ACC112 (cell line): ENCODE results near the gene NOL11.
"Not testable (repeated sequence)": the region's sequence is repeated elsewhere in the genome, so short reads cannot be mapped to it uniquely, and the experiment has no call there.

ENCODE experiments used
- H2AFZ ChIP-seq: fragments of 200-600 bp; sonication (generic); one replicate; pipeline ENCODE4 v1.6.0; 2017; ENCODE audit warnings: antibody characterized with exemption, low read length; ENCODE audit not compliant: unreplicated experiment
- H3K27ac ChIP-seq: fragments of 200-600 bp; sonication (generic); 2 replicates; pipeline ENCODE4 v1.5.1; 2014; ENCODE audit warnings: low read depth, mild to moderate bottlenecking, antibody characterized with exemption, low read length, moderate library complexity
- H3K27me3 ChIP-seq: fragments of 200-600 bp; sonication (generic); 2 replicates; pipeline ENCODE4 v1.6.1; 2014; ENCODE audit warnings: mild to moderate bottlenecking, antibody characterized with exemption, low read length, moderate library complexity, mixed read lengths; ENCODE audit not compliant: insufficient read depth
- H3K36me3 ChIP-seq: fragments of 200-600 bp; sonication (generic); 2 replicates; pipeline ENCODE4 v1.6.1; 2016; ENCODE audit warnings: mild to moderate bottlenecking, antibody characterized with exemption, low read length, moderate library complexity, mixed read lengths; ENCODE audit not compliant: insufficient read depth
- H3K4me1 ChIP-seq: fragments of 200-600 bp; sonication (generic); one replicate; pipeline ENCODE4 v1.6.1; 2016; ENCODE audit warnings: low read length, mixed read lengths; ENCODE audit not compliant: insufficient read depth, unreplicated experiment, control insufficient read depth
- H3K4me3 ChIP-seq: fragments of 200-600 bp; sonication (generic); 2 replicates; pipeline ENCODE4 v1.5.1; 2014; ENCODE audit warnings: mild to moderate bottlenecking, low read depth, low read length
- H3K79me2 ChIP-seq: fragments of 200-600 bp; sonication (generic); one replicate; pipeline ENCODE4 v1.6.0; 2016; ENCODE audit warnings: low read length; ENCODE audit not compliant: control insufficient read depth, unreplicated experiment, insufficient read depth

NOL11 gene

DNA sequence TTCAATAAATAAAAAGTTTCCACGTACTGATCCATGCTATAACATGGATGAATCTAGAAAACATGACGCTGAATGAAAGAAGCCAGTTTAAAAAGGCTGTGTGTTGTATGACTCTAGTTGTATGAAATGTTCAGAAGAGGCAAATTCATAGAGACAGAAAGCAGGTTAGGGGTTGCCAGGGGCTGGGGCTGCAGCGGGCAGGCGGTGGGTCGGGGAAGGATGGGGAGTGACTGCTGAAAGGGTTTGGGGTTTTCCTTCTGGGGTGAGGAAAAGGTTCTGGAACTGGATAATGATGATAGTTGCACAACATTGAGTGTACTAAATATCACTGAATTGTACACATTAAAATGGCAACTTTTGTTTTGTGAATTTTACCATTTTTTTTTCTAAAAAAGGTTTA lies 36.3 kb downstream of the NOL11 start:
- Histone ChIP-seq H3K79me2 (no peaks in the 10 kb centered on the region), H3K27ac (no peak overlapping the region), H3K27me3 (no peaks in the 10 kb centered on the region), H3K36me3 (peaks cover 14% of the 10 kb centered on the region), H3K4me3 (no peak overlapping the region), H2AFZ (no peak overlapping the region), H3K4me1 (peaks cover 4% of the 10 kb centered on the region)

DNA sequence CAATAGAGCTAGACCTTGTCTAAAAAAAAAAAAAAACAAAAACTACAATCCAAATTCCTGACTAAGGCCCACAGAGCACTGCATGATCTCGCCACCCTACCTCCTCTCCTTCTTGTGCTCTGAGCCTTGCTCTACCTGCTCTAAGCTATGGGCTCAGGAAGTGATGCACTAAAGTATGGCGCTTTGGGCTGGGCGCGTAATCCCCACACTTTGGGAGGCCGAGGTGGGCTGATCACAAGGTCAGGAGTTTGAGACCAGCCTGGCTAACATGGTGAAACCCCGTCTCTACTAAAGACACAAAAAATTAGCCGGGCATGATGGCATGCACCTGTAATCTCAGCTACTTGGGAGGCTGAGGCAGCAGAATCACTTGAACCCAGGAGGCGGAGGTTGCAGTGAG lies 37.0 kb downstream of the NOL11 start:
- H3K27ac ChIP-seq, H3K27me3 ChIP-seq, H2AFZ ChIP-seq, H3K4me3 ChIP-seq, H3K4me1 ChIP-seq, H3K79me2 ChIP-seq: not testable (repeated sequence)
- peaks cover 13% of the 10 kb centered on the region for H3K36me3 ChIP-seq

DNA sequence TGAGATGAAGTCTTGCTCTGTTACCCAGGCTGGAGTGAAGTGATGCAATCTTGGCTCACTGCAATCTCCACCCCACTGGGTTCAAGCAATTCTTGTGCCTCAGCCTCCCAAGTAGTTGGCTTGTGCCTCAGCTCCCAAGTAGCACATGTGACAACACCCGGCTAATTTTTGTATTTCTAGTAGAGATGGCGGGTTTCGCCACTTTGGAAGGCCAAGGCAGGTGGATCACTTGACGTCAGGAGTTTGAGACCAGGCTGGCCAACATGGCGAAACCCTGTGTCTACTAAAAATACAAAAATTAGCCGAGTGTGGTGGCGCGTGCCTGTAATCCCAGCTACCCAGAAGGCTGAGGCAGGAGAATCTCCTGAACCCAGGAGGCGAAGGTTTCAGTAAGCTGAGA lies 39.0 kb downstream of the NOL11 start:
- H3K36me3 ChIP-seq, H3K27ac ChIP-seq, H3K4me3 ChIP-seq, H3K79me2 ChIP-seq, H2AFZ ChIP-seq, H3K27me3 ChIP-seq: not testable (repeated sequence)
- H3K4me1 ChIP-seq: peaks cover 15% of the 10 kb centered on the region

DNA sequence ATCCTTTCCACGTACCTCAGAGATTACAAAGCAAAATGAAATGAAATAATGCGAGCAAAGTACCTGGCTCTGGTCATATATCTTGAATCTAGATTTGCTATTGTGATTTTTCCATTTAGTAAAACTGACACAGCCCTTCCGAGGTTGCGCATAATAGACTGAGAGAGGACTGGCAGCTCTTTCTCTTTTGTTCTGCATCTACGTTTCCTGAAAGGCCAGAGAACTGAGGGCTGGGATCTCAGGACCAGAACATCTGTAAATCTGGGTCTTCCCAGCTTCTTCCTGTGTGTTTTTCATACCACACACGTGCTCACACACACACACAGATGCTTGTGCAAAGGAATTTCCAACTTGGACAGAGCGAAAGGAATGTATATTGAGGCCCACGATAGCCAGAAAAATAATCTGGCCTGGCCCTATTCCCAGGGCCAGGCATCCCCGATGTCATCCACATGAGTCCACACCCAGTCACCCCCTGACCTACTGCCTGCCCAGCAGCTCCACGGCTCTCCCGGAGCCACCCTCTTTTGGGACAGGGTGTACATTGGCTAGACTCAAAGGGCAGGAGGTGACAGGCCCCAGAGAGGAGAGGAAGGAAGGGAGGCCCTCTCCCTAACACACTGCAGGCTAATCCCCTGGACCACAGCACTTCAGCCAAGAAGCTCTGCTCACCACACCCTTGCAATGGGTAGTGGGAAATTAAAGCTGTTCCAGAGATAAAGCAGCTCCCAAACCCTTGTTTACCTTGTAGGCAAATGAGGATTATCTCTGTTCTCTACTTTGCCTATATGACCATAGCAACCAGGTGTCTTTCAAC lies 41.8 kb downstream of the NOL11 start:
- Histone ChIP-seq H3K27ac (peak overlapping the region; percentile 41; the same call in 1 of the 2 replicates), H2AFZ (peak overlapping the region; percentile 73)

DNA sequence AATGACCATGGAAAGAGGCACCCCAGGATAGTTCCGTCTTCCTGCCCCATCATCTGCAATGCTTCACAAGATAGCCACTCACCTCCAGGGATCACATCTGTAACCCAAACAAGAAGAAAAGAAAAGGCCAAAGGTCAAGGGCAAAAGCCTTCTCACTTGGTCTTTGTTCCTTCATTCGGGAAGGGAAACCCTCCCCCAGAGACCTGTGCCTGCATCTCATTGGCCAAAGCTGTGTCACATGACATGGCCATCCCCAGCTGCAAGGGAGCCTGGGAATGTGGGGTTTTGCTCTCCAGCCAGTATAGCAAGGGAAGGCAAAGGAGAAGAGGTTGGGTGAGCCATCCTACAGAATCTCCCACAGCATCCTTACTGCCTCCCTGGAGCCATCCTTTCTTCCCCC lies 47.9 kb downstream of the NOL11 start:
- H3K27me3 ChIP-seq: no peaks in the 10 kb centered on the region
- H3K4me3 ChIP-seq: no peak overlapping the region

More for the DNA sequence above, 41.8 kb downstream of the NOL11 start:
- no peaks in the 10 kb centered on the region for H3K27me3 ChIP-seq
- peaks cover 15% of the 10 kb centered on the region for H3K4me1 ChIP-seq
- H3K4me3 ChIP-seq: no peak overlapping the region
- H3K79me2 ChIP-seq: no peaks in the 10 kb centered on the region
- H3K36me3 ChIP-seq: no peaks in the 10 kb centered on the region

DNA sequence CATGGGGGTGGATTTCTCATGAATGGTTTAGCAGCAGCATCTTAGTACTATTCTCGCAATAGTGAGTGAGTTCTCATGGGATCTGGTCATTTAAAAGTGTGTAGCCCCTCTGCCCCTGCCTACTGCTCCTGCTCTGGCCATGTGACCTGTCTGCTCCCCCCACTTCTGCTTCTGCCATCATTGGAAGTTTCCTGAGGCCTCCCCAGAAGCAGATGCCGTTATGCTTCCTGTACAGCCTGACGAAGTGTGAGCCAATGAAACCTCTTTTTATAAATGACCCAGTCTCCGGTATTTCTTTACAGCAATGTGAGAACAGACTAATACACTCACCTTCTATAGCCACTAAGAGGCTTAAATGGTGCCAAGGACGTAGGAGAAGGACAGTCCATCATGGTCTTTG lies 51.5 kb downstream of the NOL11 start:
- Histone ChIP-seq H2AFZ (no peak overlapping the region), H3K79me2 (no peaks in the 10 kb centered on the region), H3K36me3 (no peaks in the 10 kb centered on the region), H3K4me3 (no peak overlapping the region), H3K27me3 (no peaks in the 10 kb centered on the region; the same call in 1 of the 2 replicates), H3K4me1 (no peaks in the 10 kb centered on the region), H3K27ac (no peak overlapping the region)

More for the DNA sequence above, 47.9 kb downstream of the NOL11 start:
- Histone ChIP-seq H3K27ac (no peak overlapping the region), H3K36me3 (no peaks in the 10 kb centered on the region), H3K4me1 (no peaks in the 10 kb centered on the region), H3K79me2 (no peaks in the 10 kb centered on the region), H2AFZ (no peak overlapping the region)

DNA sequence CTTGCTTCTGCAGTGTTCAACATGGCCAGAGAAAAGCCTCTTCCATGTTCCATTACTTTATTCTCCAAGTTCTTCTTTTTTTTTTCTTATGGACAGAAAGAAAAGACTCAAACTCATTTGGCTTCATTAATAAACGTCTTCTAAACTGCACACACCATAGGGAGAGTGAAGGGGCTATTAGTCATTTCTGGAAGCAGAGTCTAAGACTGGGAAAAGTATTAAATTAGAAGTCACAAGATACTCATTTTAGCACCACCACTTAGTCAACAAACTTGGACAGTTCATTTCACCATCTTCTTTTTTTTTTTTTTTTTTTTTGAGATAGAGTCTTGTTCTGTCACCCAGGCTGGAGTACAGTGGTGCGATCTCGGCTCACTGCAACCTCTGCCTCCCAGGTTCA lies 52.8 kb downstream of the NOL11 start:
- no peak overlapping the region for H3K4me3 ChIP-seq
- H2AFZ ChIP-seq: no peak overlapping the region
- H3K27me3 ChIP-seq: no peaks in the 10 kb centered on the region; the same call in 1 of the 2 replicates
- H3K79me2 ChIP-seq: no peaks in the 10 kb centered on the region
- no peak overlapping the region for H3K27ac ChIP-seq
- no peaks in the 10 kb centered on the region for H3K4me1 ChIP-seq
- H3K36me3 ChIP-seq: no peaks in the 10 kb centered on the region

DNA sequence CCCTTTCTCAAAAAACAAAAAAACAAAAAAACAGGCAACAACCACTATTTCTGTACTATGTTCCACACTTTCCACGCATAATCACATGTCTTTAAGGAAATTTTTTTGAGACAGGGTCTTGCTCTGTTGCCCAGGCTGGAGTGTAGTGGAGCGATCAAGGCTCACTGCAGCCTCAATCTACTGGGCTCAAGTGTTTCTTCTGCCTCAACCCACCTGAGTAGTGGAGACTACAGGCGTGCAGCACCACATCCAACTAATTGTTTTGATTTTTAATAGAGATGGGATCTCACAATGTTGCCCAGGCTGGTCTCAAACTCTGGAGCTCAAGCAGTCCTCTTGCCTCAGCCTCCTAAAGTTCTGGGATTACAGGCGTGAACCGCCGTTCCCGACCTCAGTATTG lies 54.9 kb downstream of the NOL11 start:
- Histone ChIP-seq H3K4me1 (no peaks in the 10 kb centered on the region), H3K79me2 (no peaks in the 10 kb centered on the region), H3K4me3 (no peak overlapping the region), H3K27me3 (no peaks in the 10 kb centered on the region; the same call in 1 of the 2 replicates), H3K27ac (no peak overlapping the region), H3K36me3 (no peaks in the 10 kb centered on the region), H2AFZ (no peak overlapping the region)

DNA sequence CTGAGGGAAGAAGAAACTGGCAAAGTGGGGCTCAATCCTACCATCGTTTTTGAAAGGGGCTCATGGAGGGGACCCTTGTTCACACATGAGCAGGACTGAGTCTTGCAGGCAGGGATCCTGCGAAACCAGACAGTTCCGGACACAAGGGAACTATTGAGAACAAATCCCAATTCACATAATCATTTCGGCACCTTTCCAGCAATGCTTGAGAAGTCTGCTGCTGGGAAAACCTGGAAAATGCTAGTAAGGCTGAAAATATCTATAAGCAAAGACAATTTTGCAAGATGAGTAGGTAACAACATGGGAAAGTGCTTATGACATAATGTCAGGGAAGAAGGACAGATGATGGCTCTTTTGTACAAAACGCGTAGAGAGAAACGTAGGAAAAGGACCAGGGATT lies 55.5 kb downstream of the NOL11 start:
- Histone ChIP-seq H2AFZ (no peak overlapping the region), H3K27me3 (no peaks in the 10 kb centered on the region; the same call in 1 of the 2 replicates), H3K36me3 (no peaks in the 10 kb centered on the region), H3K27ac (no peak overlapping the region), H3K4me1 (no peaks in the 10 kb centered on the region), H3K4me3 (no peak overlapping the region), H3K79me2 (no peaks in the 10 kb centered on the region)

DNA sequence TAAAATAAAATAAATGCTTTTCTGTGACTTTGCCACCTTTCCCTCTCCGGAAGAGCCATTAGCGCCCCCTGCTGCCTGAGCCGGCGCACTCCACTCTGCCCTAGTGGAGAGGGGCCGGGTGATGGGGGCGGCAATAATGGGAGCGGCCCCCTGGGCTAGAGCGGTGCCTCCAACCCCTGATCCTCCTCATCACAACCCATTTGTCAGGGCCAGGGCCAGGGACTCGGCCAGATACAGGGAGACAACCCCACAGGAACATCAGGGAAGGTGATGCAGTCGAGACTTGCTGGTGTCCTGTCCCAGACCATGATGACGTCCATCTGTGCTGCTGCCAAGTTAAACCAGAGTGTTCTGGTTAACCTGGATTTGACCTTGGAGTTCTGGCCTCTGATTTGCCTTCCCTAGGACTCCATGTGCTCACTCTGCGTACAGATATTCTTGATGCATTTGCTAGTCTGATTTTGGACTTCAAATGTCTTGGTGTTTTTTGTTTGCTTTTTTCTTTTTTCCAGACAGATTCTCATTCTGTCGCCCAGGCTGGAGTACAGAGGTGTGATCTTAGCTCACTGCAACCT lies 61.4 kb downstream of the NOL11 start:
- Histone ChIP-seq H3K27ac (no peak overlapping the region), H3K79me2 (no peaks in the 10 kb centered on the region), H3K4me3 (peak overlapping the region; percentile 17; the same call in 1 of the 2 replicates), H3K27me3 (no peaks in the 10 kb centered on the region), H3K4me1 (peaks cover 5% of the 10 kb centered on the region), H3K36me3 (no peaks in the 10 kb centered on the region), H2AFZ (no peak overlapping the region)
